Testis (tissue), 3 donors: ENCODE measurements around the gene OR2C3. TPM values are rescaled to one million over a fixed set of nuclear protein-coding genes. Genes with fewer than 3 reads are reported as not detected.
A peak's percentile ranks its signal among the peaks of the same experiment; 100 is the strongest.

Experiments used
- DNase-seq: peaks from one replicate; pipeline ENCODE4 v3.0.0-alpha.2; 2019
- H3K27ac ChIP-seq, 2 donors: fragments of 200-600 bp; sonication (generic); one replicate each; pipeline ENCODE4 v1.5.1; 2019
- H3K27me3 ChIP-seq: fragments of 200-600 bp; sonication (generic); one replicate; pipeline ENCODE4 v1.5.1; 2019
- H3K36me3 ChIP-seq: fragments of 200-600 bp; sonication (generic); one replicate; pipeline ENCODE4 v1.5.1; 2017; ENCODE audit warnings: low read depth; ENCODE audit errors: missing control alignments
- H3K4me1 ChIP-seq: fragments of 200-600 bp; sonication (generic); one replicate; pipeline ENCODE4 v1.5.1; 2019
- H3K4me3 ChIP-seq, 2 donors: fragments of 200-600 bp; sonication (generic); one replicate each; pipeline ENCODE4 v1.5.1; 2017 to 2019
- H3K9me3 ChIP-seq: fragments of 200-600 bp; sonication (generic); one replicate; pipeline ENCODE4 v1.5.1; 2017
- POLR2A ChIP-seq: fragments of 450-650 bp; IDR thresholded peaks from one replicate; pipeline ENCODE4 v1.6.1; 2017; ENCODE audit warnings: antibody characterized with exemption, mild to moderate bottlenecking, moderate library complexity
- whole genome bisulfite sequencing, 2 donors: methylation state at CpG; one replicate each; pipeline ENCODE4 v1.1.5; 2018; 5-methylcytosine and 5-hydroxymethylcytosine counted together
- intact Hi-C: fragments of 100-400 bp; cut with DNase I; formaldehyde crosslinking; loops from one replicate; pipeline ENCODE4 v1.15.1; 2023; ENCODE audit warnings: low total_unique reads
- polyA plus RNA-seq: library from polyadenylated mRNA; stranded (reverse); fragments of 350-450 nt; fragmentation: Illumina TruSeq; extraction: RNeasy Lipid Tissue Mini Kit (QIAGEN cat#74804); gene quantifications from one replicate; pipeline ENCODE4 v1.2.3, GENCODE V29; 2014; ENCODE audit warnings: low read depth, low replicate concordance; ENCODE audit not compliant: insufficient read depth
- total RNA-seq, 2 donors: library from RNA; depleted of rRNA; stranded (reverse); fragments of >200 nt; gene quantifications; one replicate each; pipeline ENCODE4 v1.2.3, GENCODE V29; 2016
- TF ChIP-seq, protein P1 (sequence below), 3 experiments: fragments of 450-650 bp in 2 of 3; fragments of 200-600 bp in 1 of 3; sonication (generic) in 1 of 3; IDR thresholded peaks; one replicate each; pipeline ENCODE4 v1.5.1; 2016 to 2019; ENCODE audit warnings: antibody characterized with exemption in 3 of 3, mild to moderate bottlenecking in 2 of 3, moderate library complexity in 1 of 3

The OR2C3 gene
- total and polyA plus RNA-seq, 3 donors from 2014 or later, result 0.55 to 0.87 (median 0.87) TPM

DNA sequence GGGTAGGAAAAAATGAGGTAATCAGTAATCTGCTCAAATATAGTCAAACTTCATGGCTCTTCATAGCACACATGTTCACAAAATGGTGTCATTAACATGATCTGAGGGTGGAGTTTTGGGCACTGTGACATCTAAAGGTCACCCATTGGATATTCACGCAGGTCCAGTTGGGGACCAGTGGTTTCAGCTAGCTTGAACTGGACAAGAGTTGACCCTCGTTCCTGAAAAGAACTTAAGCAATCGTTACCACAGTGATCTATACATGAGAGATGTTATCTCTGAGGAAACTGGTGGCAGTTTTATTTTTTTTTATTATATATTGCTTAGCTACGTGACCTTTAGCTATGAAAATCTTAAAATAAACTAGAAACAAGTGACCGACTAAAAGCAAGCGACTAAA is 3.0 kb upstream of the OR2C3 start:
- no peaks in the 10 kb centered on the region for H3K36me3 ChIP-seq
- no peaks in the 10 kb centered on the region for H3K9me3 ChIP-seq
- H3K4me3 ChIP-seq, result no peak overlapping the region
- H3K4me1 ChIP-seq, result no peaks in the 10 kb centered on the region
- H3K27ac ChIP-seq, result no peak overlapping the region
- no peaks in the 10 kb centered on the region for H3K27me3 ChIP-seq
- no peak for DNase-seq
- WGBS, 2 donors, result 82 to 83% methylated on average over 6 of the region's 6 CpGs
- intact Hi-C loops, result no loop called here
- TF ChIP-seq, protein P1, sequence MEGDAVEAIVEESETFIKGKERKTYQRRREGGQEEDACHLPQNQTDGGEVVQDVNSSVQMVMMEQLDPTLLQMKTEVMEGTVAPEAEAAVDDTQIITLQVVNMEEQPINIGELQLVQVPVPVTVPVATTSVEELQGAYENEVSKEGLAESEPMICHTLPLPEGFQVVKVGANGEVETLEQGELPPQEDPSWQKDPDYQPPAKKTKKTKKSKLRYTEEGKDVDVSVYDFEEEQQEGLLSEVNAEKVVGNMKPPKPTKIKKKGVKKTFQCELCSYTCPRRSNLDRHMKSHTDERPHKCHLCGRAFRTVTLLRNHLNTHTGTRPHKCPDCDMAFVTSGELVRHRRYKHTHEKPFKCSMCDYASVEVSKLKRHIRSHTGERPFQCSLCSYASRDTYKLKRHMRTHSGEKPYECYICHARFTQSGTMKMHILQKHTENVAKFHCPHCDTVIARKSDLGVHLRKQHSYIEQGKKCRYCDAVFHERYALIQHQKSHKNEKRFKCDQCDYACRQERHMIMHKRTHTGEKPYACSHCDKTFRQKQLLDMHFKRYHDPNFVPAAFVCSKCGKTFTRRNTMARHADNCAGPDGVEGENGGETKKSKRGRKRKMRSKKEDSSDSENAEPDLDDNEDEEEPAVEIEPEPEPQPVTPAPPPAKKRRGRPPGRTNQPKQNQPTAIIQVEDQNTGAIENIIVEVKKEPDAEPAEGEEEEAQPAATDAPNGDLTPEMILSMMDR (IDR thresholded peaks at IDR 0.05), result no peak
- TF ChIP-seq POLR2A, result no peak

DNA sequence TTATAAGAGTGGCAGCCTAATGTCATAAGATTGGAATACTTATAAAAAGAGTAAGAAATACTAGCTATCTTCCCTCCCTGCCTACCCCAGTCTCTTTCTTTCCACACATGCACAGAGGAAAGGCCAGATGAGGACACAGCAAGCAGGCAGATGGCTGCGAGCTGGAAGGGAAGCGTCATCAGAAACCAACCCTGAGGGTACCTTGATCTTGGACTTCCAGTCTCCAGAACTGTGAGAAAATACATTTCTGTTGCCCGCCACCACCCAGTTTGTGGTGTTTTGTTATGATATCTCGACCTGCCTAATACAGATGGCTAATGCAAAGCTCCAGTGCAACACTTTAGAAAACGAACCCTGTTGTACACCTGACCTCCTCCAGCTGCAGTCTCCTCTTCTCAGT is 2.3 kb upstream of the OR2C3 start:
- Histone ChIP-seq H3K9me3 (no peaks in the 10 kb centered on the region), H3K36me3 (no peaks in the 10 kb centered on the region), H3K27me3 (no peaks in the 10 kb centered on the region), H3K27ac (no peak overlapping the region), H3K4me1 (no peaks in the 10 kb centered on the region), H3K4me3 (no peak overlapping the region)
- no peak for DNase-seq
- intact Hi-C loops, result no loop called here
- TF ChIP-seq POLR2A, result no peak
- TF ChIP-seq, protein P1 (IDR thresholded peaks at IDR 0.05), result no peak
- 89 to 91% methylated on average over 5 of the region's 5 CpGs for WGBS, 2 donors

DNA sequence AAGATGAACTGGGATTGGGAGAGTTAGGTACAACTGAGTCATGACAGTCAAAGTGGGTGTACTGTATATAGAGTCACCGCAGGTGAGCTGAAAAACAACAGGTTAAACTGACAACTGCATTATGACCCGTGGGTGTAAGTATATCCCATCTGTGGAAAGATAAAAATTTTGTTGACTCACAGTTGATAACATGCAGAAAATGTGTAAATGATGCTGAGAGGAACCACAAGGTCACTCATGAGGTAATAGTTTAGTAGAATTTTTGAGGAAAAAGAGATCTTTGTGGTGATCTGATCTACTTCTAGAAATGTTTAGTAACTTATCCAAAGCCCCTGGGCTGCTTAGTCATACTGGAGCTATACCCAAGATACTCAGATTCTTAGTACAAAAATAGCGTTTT is 838 bp downstream of the OR2C3 start:
- H3K36me3 ChIP-seq, result no peaks in the 10 kb centered on the region
- DNase-seq, result no peak
- TF ChIP-seq POLR2A, result no peak
- TF ChIP-seq, protein P1 (IDR thresholded peaks at IDR 0.05), result no peak
- WGBS, 2 donors, result 66 to 77% methylated on average over 3 of the region's 3 CpGs
- no peaks in the 10 kb centered on the region for H3K9me3 ChIP-seq
- no peak overlapping the region for H3K4me3 ChIP-seq
- H3K27me3 ChIP-seq, result no peaks in the 10 kb centered on the region
- intact Hi-C loops, result no loop called here
- no peak overlapping the region for H3K27ac ChIP-seq
- no peaks in the 10 kb centered on the region for H3K4me1 ChIP-seq

DNA sequence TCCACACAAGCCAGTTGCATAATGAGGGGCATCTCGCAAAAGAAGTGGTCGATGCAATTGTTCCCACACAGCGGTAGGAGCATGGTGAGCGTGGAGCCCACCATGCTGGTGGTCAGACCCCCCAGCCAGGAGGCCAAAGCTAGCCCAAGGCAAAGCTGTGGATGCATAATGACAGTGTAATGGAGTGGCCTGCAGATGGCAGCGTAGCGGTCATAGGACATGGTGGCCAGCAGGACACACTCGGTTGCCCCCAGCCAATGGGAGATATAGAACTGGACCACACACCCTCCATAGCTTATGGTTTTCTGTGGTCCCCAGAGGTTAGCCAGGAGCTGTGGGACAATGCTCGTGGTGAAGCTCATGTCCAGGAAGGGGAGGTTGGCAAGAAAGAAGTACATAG is 4.3 kb downstream of the OR2C3 start:
- intact Hi-C loops, result no loop called here

DNA sequence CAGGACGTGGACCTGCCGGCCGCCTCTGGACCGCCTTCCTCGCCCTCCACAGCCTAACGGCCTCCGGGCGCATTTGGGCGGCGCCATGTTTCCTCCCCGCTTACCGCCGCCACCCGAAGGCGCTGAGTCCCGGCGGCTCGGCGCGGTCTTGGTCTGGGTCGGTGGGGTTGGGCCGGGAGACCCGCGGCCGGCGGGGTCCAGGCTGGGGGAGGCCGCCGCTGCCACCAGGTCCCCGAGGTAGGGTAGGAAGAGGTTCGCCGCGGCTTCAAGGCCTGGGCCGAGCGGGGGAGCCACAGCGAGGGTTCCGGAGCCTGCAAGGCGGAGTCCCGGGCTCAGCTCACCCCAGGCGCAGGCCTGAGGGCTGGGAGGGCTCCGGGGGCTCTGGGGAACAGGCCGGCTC is 5.5 kb downstream of the OR2C3 start:
- TF ChIP-seq POLR2A, result no peak
- TF ChIP-seq, protein P1 (IDR thresholded peaks at IDR 0.05), result no peak
- peak overlapping the region; percentile 47 to 58 for H3K4me3 ChIP-seq
- intact Hi-C loops, result no loop called here
- 18 to 56% methylated on average over 13 to 41 of the region's 41 CpGs for WGBS, 2 donors
- no peaks in the 10 kb centered on the region for H3K9me3 ChIP-seq
- peak overlapping the region; percentile 72 to 75 for H3K27ac ChIP-seq
- peak; percentile 27 for DNase-seq
- H3K27me3 ChIP-seq, result no peaks in the 10 kb centered on the region
- no peaks in the 10 kb centered on the region for H3K36me3 ChIP-seq
- H3K4me1 ChIP-seq, result no peaks in the 10 kb centered on the region

More for the DNA sequence above, 4.3 kb downstream of the OR2C3 start:
- DNase-seq, result no peak
- Histone ChIP-seq H3K27ac (no peak overlapping the region), H3K4me1 (no peaks in the 10 kb centered on the region), H3K36me3 (no peaks in the 10 kb centered on the region), H3K4me3 (no peak overlapping the region), H3K9me3 (no peaks in the 10 kb centered on the region), H3K27me3 (no peaks in the 10 kb centered on the region)
- no peak for TF ChIP-seq POLR2A
- TF ChIP-seq, protein P1 (IDR thresholded peaks at IDR 0.05), result no peak
- WGBS, 2 donors, result 88 to 90% methylated on average over 8 of the region's 8 CpGs
